ENCODE measurements around the gene HCFC1. TPM values are rescaled to one million over a fixed set of nuclear protein-coding genes. Genes with fewer than 3 reads are reported as not detected.
A peak's percentile ranks its signal among the peaks of the same experiment; 100 is the strongest.

Gene HCFC1
- total and polyA plus RNA-seq, 7 experiments from 2014 or later = 6.6 to 106 (median 52.9) TPM

GRCh38 chrX:153954558-153955227, 16.9 kb downstream of the HCFC1 start:
- peaks cover 0 to 100% (median 4%) of the 10 kb centered on the region in 3 experiments for H3K36me3 ChIP-seq (ENCODE audit: control insufficient read depth in 2 of 3, insufficient read depth in 3 of 3, low read length in 3 of 3)
- no peaks in the 10 kb centered on the region for H3K27me3 ChIP-seq (ENCODE audit: control insufficient read depth in 2 of 2, insufficient read depth in 2 of 2, low read length in 2 of 2)
- H3K4me3 ChIP-seq (ENCODE audit: low read length) = no peak overlapping the region
- Mint-ChIP-seq H3K4me3 (no peak overlapping the region), H3K4me1 (peaks cover 0 to 11% (median 3%) of the 10 kb centered on the region in 7 donors), H3K36me3 (peaks cover 0 to 59% (median 3%) of the 10 kb centered on the region in 5 donors), H3K27me3 (no peaks in the 10 kb centered on the region), H3K9me3 (no peaks in the 10 kb centered on the region), H3K27ac (peak overlapping the region in 3 of 9 donors; percentile 36 to 67 (median 45))
- DNase-seq (no peak), ATAC-seq (no peak)
- H3K9me3 ChIP-seq (ENCODE audit: control insufficient read depth in 2 of 3, low read length in 3 of 3) = no peaks in the 10 kb centered on the region
- CTCF ChIA-PET = interaction anchor here (0.6 kb wide), 1 partner anchor 315 kb away, joined by 3 read pairs; no protein-coding TSS in a partner anchor
- intact Hi-C loops (cut with micrococcal nuclease) = loop anchor here in 1 of 2 donors (5.0 kb wide), 1 partner anchor 402 kb away; no protein-coding TSS in a partner anchor
- no peak overlapping the region for H3K27ac ChIP-seq (ENCODE audit: low read depth, low read length)
- H3K4me1 ChIP-seq (ENCODE audit: control insufficient read depth in 2 of 2, insufficient read depth in 2 of 2, low read length in 2 of 2) = peaks cover 4 to 6% of the 10 kb centered on the region in 2 donors
- POLR2A ChIA-PET = no interaction called here

- POLR2A ChIA-PET = interaction anchor here (21.0 kb wide), 1 partner anchor 27 kb away, joined by 384 read pairs; the partner anchor contains the start of genes ARHGAP4 and NAA10
- Histone ChIP-seq H3K4me3 (ENCODE audit: low read length) (no peak overlapping the region), H3K27ac (ENCODE audit: low read depth, low read length) (no peak overlapping the region), H3K9me3 (ENCODE audit: control insufficient read depth in 2 of 3, low read length in 3 of 3) (no peaks in the 10 kb centered on the region), H3K27me3 (ENCODE audit: control insufficient read depth in 2 of 2, insufficient read depth in 2 of 2, low read length in 2 of 2) (no peaks in the 10 kb centered on the region), H3K36me3 (ENCODE audit: control insufficient read depth in 2 of 3, insufficient read depth in 3 of 3, low read length in 3 of 3) (peaks cover 0 to 97% (median 2%) of the 10 kb centered on the region in 3 experiments), H3K4me1 (ENCODE audit: control insufficient read depth in 2 of 2, insufficient read depth in 2 of 2, low read length in 2 of 2) (peaks cover 4 to 6% of the 10 kb centered on the region in 2 donors)
- ATAC-seq (peak; percentile 1), DNase-seq (no peak)
- Mint-ChIP-seq H3K4me3 (no peak overlapping the region), H3K27me3 (no peaks in the 10 kb centered on the region), H3K27ac (peak overlapping the region in 3 of 9 donors; percentile 36 to 46 (median 45)), H3K4me1 (peaks cover 0 to 16% (median 7%) of the 10 kb centered on the region in 7 donors), H3K36me3 (peaks cover 0 to 60% (median 3%) of the 10 kb centered on the region in 5 donors), H3K9me3 (no peaks in the 10 kb centered on the region)
- intact Hi-C loops (cut with micrococcal nuclease) = loop anchor here (1.0 to 5.0 kb wide), 5 partner anchors 13 to 402 kb away; partner anchors contain the start of genes PLXNB3 (in 2 of the 2) and ARHGAP4 (in 1 of the 2)
- CTCF ChIA-PET = interaction anchor here (0.7 to 10.9 kb wide), 3 partner anchors 9 to 191 kb away, joined by 5 to 168 read pairs (median 8); partner anchors contain the start of genes ARHGAP4, PLXNB3 and RENBP
These were observed 17.6 kb downstream of the HCFC1 start for GRCh38 chrX:153953892-153954557.

- ATAC-seq (peak; percentile 89), DNase-seq (peak; percentile 61 to 87 (median 78))
- Mint-ChIP-seq H3K4me3 (no peak overlapping the region), H3K9me3 (no peaks in the 10 kb centered on the region), H3K36me3 (peaks cover 0 to 58% (median 3%) of the 10 kb centered on the region in 5 donors), H3K27ac (peak overlapping the region in 6 of 9 donors; percentile 4 to 82 (median 52)), H3K4me1 (peaks cover 0 to 22% (median 7%) of the 10 kb centered on the region in 7 donors), H3K27me3 (no peaks in the 10 kb centered on the region)
- Histone ChIP-seq H3K4me1 (ENCODE audit: control insufficient read depth in 2 of 2, insufficient read depth in 2 of 2, low read length in 2 of 2) (peaks cover 4 to 6% of the 10 kb centered on the region in 2 donors), H3K27me3 (ENCODE audit: control insufficient read depth in 2 of 2, insufficient read depth in 2 of 2, low read length in 2 of 2) (no peaks in the 10 kb centered on the region), H3K36me3 (ENCODE audit: control insufficient read depth in 2 of 3, insufficient read depth in 3 of 3, low read length in 3 of 3) (peaks cover 0 to 91% (median 2%) of the 10 kb centered on the region in 3 experiments), H3K4me3 (ENCODE audit: low read length) (no peak overlapping the region), H3K27ac (ENCODE audit: low read depth, low read length) (no peak overlapping the region), H3K9me3 (ENCODE audit: control insufficient read depth in 2 of 3, low read length in 3 of 3) (no peaks in the 10 kb centered on the region)
- intact Hi-C loops (cut with micrococcal nuclease) = loop anchor here (1.0 to 5.0 kb wide), 5 partner anchors 13 to 401 kb away; partner anchors contain the start of genes PLXNB3 (in 2 of the 2) and ARHGAP4 (in 1 of the 2)
- POLR2A ChIA-PET = interaction anchor here (1.2 to 21.0 kb wide), 2 partner anchors 26 to 190 kb away, joined by 3 to 384 read pairs; partner anchors contain the start of genes ARHGAP4 and NAA10
- CTCF ChIA-PET = interaction anchor here (0.7 to 10.9 kb wide), 3 partner anchors 9 to 190 kb away, joined by 5 to 168 read pairs (median 8); partner anchors contain the start of genes ARHGAP4, PLXNB3 and RENBP
These were observed 18.2 kb downstream of the HCFC1 start for GRCh38 chrX:153953342-153953830.

GRCh38 chrX:153952373-153953026, 19.1 kb downstream of the HCFC1 start:
- intact Hi-C loops (cut with micrococcal nuclease) = loop anchor here (1.0 to 5.0 kb wide), 5 partner anchors 14 to 400 kb away; partner anchors contain the start of genes PLXNB3 (in 2 of the 2) and ARHGAP4 (in 1 of the 2)
- H3K36me3 Mint-ChIP-seq = peaks cover 0 to 54% (median 4%) of the 10 kb centered on the region in 5 donors
- H3K27me3 Mint-ChIP-seq = no peaks in the 10 kb centered on the region
- H3K27me3 ChIP-seq (ENCODE audit: control insufficient read depth in 2 of 2, insufficient read depth in 2 of 2, low read length in 2 of 2) = no peaks in the 10 kb centered on the region
- no peak overlapping the region for H3K27ac ChIP-seq (ENCODE audit: low read depth, low read length)
- peaks cover 0 to 82% (median 2%) of the 10 kb centered on the region in 3 experiments for H3K36me3 ChIP-seq (ENCODE audit: control insufficient read depth in 2 of 3, insufficient read depth in 3 of 3, low read length in 3 of 3)
- CTCF ChIA-PET = interaction anchor here (0.8 to 10.9 kb wide), 3 partner anchors 17 to 189 kb away, joined by 5 to 168 read pairs (median 8); partner anchors contain the start of genes ARHGAP4 and PLXNB3
- no peak overlapping the region for H3K4me3 Mint-ChIP-seq
- ATAC-seq (no peak), DNase-seq (no peak)
- peaks cover 2 to 28% (median 12%) of the 10 kb centered on the region in 7 donors for H3K4me1 Mint-ChIP-seq
- H3K9me3 Mint-ChIP-seq = no peaks in the 10 kb centered on the region
- H3K9me3 ChIP-seq (ENCODE audit: control insufficient read depth in 2 of 3, low read length in 3 of 3) = no peaks in the 10 kb centered on the region
- POLR2A ChIA-PET = interaction anchor here (1.2 to 21.0 kb wide), 2 partner anchors 25 to 189 kb away, joined by 3 to 384 read pairs; partner anchors contain the start of genes ARHGAP4 and NAA10
- peak overlapping the region in 2 of 9 donors; percentile 42 to 60 for H3K27ac Mint-ChIP-seq
- H3K4me3 ChIP-seq (ENCODE audit: low read length) = no peak overlapping the region
- peaks cover 7 to 9% of the 10 kb centered on the region in 2 donors for H3K4me1 ChIP-seq (ENCODE audit: control insufficient read depth in 2 of 2, insufficient read depth in 2 of 2, low read length in 2 of 2)

GRCh38 chrX:153951683-153952372, 19.8 kb downstream of the HCFC1 start:
- intact Hi-C loops (cut with micrococcal nuclease) = loop anchor here (2.0 to 5.0 kb wide), 3 partner anchors 15 to 400 kb away; partner anchors contain the start of gene ARHGAP4 (in 1 of the 2)
- ChIA-PET POLR2A (interaction anchor here (7.7 to 21.0 kb wide), 2 partner anchors 17 to 25 kb away, joined by 63 to 384 read pairs; partner anchors contain the start of genes ARHGAP4, HCFC1 and NAA10), CTCF (interaction anchor here (2.1 to 10.9 kb wide), 2 partner anchors 26 to 188 kb away, joined by 8 to 168 read pairs; partner anchors contain the start of genes ARHGAP4 and PLXNB3)
- H3K9me3 ChIP-seq (ENCODE audit: control insufficient read depth in 2 of 3, low read length in 3 of 3) = no peaks in the 10 kb centered on the region
- DNase-seq (no peak), ATAC-seq (no peak)
- H3K9me3 Mint-ChIP-seq = no peaks in the 10 kb centered on the region
- no peak overlapping the region for H3K27ac ChIP-seq (ENCODE audit: low read depth, low read length)
- no peak overlapping the region for H3K4me3 Mint-ChIP-seq
- H3K4me3 ChIP-seq (ENCODE audit: low read length) = no peak overlapping the region
- peaks cover 0 to 75% (median 2%) of the 10 kb centered on the region in 3 experiments for H3K36me3 ChIP-seq (ENCODE audit: control insufficient read depth in 2 of 3, insufficient read depth in 3 of 3, low read length in 3 of 3)
- peaks cover 8 to 15% of the 10 kb centered on the region in 2 donors for H3K4me1 ChIP-seq (ENCODE audit: control insufficient read depth in 2 of 2, insufficient read depth in 2 of 2, low read length in 2 of 2)
- H3K36me3 Mint-ChIP-seq = peaks cover 0 to 51% (median 6%) of the 10 kb centered on the region in 5 donors
- no peak overlapping the region for H3K27ac Mint-ChIP-seq
- no peaks in the 10 kb centered on the region for H3K27me3 Mint-ChIP-seq
- H3K27me3 ChIP-seq (ENCODE audit: control insufficient read depth in 2 of 2, insufficient read depth in 2 of 2, low read length in 2 of 2) = no peaks in the 10 kb centered on the region
- H3K4me1 Mint-ChIP-seq = peaks cover 6 to 33% (median 16%) of the 10 kb centered on the region in 7 donors

All from naive thymus-derived CD4-positive, alpha-beta T cell (primary cell).